HG03571 (cell line): ENCODE measurements around the gene SOX10.

Source experiments
- ATAC-seq: cut with Tn5 transposase; IDR thresholded peaks from one replicate; pipeline ENCODE4 v1.9.1; 2021; ENCODE audit not compliant: unreplicated experiment

The SOX10 gene

DNA sequence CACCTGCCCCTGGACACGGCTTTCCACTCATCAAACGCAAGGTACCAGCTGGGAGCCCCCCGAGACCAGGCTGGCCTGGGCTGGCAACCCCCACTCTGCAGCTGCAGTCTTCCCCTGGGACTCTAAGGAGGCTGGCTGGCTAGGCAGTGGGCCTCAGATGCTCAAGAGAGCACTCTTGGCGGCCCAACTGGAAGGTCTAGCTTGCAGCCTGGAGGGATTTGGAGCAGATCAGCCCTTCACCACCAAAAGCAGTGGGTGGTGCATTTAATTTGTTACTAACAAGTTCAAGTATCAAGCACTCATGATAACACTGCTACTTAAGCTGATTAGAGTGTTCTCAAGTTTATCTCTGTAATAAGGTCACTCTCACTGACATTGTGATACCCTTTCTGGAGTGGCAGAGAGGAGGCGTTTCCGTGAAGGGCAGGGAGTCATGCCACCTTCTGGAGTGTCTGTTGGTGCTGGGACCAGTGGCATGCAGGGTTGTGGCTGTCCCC is 52.4 kb downstream of the SOX10 start:
- no peak for ATAC-seq

DNA sequence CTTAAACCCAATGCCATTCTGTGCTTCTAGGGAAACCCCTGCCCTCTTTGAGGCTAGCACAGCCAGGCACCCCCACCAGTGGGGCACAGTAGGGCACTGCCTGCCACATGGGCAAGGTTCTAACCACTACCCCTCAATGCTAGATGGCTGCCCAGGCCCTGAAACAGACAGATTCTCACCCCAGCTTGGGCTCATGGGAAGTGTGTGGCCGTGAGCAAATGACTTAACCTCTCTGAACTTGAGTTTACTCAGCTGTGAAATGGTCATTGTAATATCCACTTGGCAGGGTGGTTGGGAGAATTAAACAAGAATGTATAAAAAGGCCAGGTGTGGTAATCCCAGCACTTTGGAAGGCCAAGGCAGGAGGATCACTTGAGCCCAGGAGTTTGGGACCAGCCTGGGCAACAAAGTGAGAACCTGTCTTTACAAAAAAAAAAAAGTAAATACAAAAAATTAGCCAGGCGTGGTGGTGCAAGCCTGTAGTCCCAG is 53.4 kb downstream of the SOX10 start:
- ATAC-seq, result no peak

DNA sequence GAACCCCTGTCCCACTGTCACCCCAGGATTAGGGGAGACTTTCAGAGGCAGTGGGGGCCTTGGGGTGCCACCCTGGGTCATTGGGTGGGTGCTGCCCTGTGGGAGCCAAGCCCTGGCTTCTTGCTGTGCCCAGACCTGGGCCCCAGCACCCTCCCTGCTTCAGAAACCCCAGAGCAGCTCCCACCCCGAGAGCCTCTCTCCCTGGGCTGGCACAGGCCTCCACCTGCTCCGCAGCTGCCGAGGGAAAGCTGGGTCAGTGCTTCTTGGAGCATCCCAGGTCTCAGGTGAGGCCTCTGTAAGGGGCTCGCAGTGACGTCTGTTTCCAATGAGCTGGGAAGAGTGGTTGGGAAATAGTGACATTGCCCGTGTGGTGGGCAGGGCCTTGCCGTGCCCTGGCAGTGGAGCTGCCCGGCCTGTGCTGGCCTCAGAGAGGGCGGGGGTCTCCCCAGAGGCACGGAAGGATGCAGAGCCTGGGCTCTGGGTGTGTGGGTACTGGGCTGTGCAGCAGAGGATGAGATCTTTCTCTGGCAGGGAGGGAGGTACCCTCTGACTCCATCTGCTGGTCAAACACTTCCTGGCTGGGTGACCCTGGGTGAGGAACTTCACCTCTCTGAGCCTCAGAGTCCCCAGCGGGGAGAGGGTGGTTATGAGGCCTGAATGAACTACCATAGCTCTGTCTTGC is 53.9 kb downstream of the SOX10 start:
- ATAC-seq, result no peak

GRCh38 chr22:37929390-37929789 is 55.0 kb downstream of the SOX10 start:
- ATAC-seq, result no peak

DNA sequence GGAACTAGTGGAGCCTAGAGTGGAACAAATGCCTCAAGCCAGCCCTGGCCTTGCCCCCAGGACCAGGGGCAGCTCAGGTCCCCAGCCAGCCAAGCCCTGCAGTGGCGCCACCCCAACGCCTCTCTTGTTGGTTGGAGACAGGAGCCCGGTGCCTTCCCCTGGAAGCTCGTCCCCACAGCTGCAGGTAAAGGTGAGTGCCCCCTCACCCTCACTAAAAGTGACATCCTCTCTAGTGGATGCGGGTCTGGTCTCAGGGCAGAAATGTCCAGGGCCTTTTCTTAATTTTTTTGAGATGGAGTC is 56.8 kb downstream of the SOX10 start:
- no peak for ATAC-seq

- no peak for ATAC-seq
Measured at GRCh38 chr22:37926771-37927636, 57.4 kb downstream of the SOX10 start.

DNA sequence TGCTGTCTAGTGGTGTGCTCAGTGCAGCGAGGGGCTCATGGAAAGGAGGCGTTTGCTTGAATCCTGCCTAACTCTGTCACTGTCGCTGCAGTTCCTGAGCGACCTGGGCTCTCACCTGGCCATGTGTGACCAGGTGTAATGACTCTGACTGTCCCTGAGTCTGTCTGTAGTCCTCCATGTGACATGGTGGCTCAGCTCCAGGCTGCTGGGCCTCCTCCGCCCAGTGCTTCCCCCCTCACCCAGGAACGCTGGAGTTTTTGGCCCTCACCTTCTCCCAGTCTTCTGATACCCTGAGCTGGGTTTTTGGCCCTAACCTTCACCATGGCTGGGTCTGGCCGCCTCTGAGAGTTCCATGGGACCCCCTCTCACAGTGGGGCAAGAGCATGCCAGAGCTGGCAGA is 58.0 kb downstream of the SOX10 start:
- no peak for ATAC-seq

- ATAC-seq, result no peak
Measured at GRCh38 chr22:37925767-37926166, 58.6 kb downstream of the SOX10 start.

DNA sequence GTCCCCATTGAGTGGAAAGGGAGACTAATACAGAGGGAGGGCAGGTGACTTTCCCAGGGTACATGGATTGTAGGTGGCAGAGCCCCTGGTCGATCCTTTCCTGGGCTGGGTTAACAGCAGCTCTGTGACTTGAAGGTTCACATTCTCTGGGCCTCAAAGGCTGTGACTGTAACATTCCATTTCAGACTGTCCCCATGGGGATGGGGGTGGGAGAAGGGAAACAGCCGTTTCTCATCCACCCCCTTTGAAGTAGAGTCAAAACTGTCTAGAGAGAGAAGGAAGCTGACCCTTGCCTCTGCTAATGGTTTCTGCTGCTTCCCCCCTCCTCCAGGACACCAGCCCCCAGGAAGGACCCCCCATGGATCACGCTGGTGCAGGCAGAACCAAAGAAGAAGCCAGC is 59.0 kb downstream of the SOX10 start:
- no peak for ATAC-seq

- no peak for ATAC-seq
Measured at GRCh38 chr22:37924386-37925065, 59.8 kb downstream of the SOX10 start.

GRCh38 chr22:37923927-37924326 is 60.4 kb downstream of the SOX10 start:
- no peak for ATAC-seq
